ENCODE results near the gene NRTN. TPM values are rescaled to one million over a fixed set of nuclear protein-coding genes. Genes with fewer than 3 reads are reported as not detected.

Gene NRTN
- total RNA-seq, 3 donors from 2014 or later = 0.33 to 0.47 TPM; not detected in 1

GRCh38 chr19:5785423-5785822 is 19.4 kb upstream of the NRTN start:
- DNase-seq = no peak
- Mint-ChIP-seq H3K4me3 (no peak overlapping the region), H3K27me3 (ENCODE audit: low read depth) (no peaks in the 10 kb centered on the region), H3K4me1 (ENCODE audit: low read depth) (peaks cover 5% of the 10 kb centered on the region), H3K36me3 (ENCODE audit: insufficient read depth) (peaks cover 28% of the 10 kb centered on the region), H3K9me3 (no peaks in the 10 kb centered on the region)
- ATAC-seq = no peak

DNA sequence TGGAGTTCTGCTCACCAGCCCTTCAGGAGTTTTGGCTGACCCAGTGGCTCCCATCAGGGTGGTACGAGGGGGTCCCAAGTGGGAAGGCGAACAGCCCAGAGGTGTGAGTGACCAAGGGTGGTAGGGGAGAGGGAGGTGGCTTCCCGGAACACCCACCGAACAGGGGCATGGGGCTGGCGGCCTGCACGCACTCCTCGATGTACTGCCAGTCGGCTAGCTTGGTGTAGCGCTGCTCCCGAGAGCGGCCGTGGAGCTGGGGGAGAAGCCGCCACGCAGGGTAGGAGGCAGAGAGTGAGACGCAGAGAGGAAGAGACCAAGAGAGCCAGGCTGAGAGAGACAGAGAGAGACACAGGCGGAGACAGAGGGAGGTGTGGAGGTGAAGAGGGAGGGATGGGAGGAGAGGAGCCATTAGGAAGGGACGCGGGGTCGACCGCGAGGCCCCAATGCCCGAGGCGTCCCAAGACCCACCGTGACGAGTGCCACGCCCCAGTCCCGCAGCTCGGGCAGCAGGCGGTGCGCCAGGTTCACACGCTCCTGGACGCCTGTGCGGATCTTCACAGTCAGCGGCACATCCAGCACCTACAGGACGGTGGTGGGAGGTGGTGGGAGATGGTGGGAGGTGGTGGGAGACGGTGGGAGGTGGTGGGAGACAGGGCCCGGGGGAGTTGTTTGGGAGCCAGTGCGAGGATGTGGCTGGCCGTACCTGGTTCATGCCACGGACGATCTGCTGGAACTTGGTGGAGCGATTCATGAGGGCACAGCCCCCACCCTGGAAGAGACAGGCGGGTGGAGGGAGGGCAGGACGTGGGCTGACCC is 18.1 kb upstream of the NRTN start:
- Mint-ChIP-seq H3K4me3 (no peak overlapping the region), H3K36me3 (ENCODE audit: insufficient read depth) (peaks cover 32% of the 10 kb centered on the region), H3K9me3 (no peaks in the 10 kb centered on the region), H3K4me1 (ENCODE audit: low read depth) (peaks cover 10% of the 10 kb centered on the region), H3K27me3 (ENCODE audit: low read depth) (no peaks in the 10 kb centered on the region)
- ATAC-seq (no peak), DNase-seq (no peak)

DNA sequence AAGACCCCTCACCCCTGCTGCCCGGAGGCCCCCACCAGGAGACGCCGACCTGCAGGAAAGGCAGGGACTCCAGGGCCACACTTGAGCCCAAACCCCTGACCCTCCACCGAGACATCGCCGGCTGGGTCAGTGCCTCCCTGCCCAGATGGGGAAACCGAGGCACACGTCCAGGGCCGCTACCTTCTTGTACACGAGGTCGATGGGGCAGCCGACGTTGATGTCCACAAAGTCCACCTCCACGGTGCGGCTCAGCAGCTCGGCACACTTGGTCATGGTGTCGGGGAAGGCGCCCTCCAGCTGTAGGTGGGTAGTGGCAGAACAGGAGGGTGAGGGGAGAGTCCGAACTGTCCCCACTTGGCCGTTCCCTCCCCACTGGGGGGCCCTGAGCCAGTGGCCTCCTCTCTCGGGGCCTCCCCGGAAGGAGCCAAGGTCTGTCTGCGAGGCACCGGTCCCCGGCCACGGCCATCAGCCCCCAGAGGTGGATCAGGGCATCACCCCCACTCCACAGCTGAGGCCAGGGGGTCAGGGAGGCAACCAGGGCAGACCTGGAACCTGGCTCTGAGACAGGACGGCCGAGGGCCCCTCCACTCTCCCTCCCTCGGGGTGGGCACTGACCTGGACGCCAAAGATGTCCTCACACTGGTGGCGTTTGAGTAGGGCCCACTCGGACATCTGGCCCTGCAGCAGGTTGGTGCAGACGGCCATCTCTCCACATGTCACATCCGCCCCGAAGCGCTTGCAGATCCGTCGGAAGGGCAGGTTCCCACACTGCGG is 17.3 kb upstream of the NRTN start:
- Mint-ChIP-seq H3K4me3 (no peak overlapping the region), H3K4me1 (ENCODE audit: low read depth) (peaks cover 10% of the 10 kb centered on the region), H3K9me3 (no peaks in the 10 kb centered on the region), H3K27me3 (ENCODE audit: low read depth) (no peaks in the 10 kb centered on the region), H3K36me3 (ENCODE audit: insufficient read depth) (peaks cover 32% of the 10 kb centered on the region)
- DNase-seq = no peak
- no peak for ATAC-seq

- DNase-seq = no peak
- peaks cover 10% of the 10 kb centered on the region for H3K4me1 Mint-ChIP-seq (ENCODE audit: low read depth)
- H3K9me3 Mint-ChIP-seq = no peaks in the 10 kb centered on the region
- H3K27me3 Mint-ChIP-seq (ENCODE audit: low read depth) = peaks cover 1% of the 10 kb centered on the region
- peak overlapping the region; percentile 50 for H3K4me3 Mint-ChIP-seq
- ATAC-seq = no peak
- H3K36me3 Mint-ChIP-seq (ENCODE audit: insufficient read depth) = peaks cover 32% of the 10 kb centered on the region
Observed at GRCh38 chr19:5788422-5788821, 16.4 kb upstream of the NRTN start.

- DNase-seq = no peak
- H3K4me1 Mint-ChIP-seq (ENCODE audit: low read depth) = peaks cover 10% of the 10 kb centered on the region
- H3K36me3 Mint-ChIP-seq (ENCODE audit: insufficient read depth) = peaks cover 31% of the 10 kb centered on the region
- peaks cover 1% of the 10 kb centered on the region for H3K27me3 Mint-ChIP-seq (ENCODE audit: low read depth)
- peak overlapping the region; percentile 100 for H3K4me3 Mint-ChIP-seq
- no peaks in the 10 kb centered on the region for H3K9me3 Mint-ChIP-seq
- ATAC-seq = no peak
Observed at GRCh38 chr19:5789351-5789761, 15.5 kb upstream of the NRTN start.

DNA sequence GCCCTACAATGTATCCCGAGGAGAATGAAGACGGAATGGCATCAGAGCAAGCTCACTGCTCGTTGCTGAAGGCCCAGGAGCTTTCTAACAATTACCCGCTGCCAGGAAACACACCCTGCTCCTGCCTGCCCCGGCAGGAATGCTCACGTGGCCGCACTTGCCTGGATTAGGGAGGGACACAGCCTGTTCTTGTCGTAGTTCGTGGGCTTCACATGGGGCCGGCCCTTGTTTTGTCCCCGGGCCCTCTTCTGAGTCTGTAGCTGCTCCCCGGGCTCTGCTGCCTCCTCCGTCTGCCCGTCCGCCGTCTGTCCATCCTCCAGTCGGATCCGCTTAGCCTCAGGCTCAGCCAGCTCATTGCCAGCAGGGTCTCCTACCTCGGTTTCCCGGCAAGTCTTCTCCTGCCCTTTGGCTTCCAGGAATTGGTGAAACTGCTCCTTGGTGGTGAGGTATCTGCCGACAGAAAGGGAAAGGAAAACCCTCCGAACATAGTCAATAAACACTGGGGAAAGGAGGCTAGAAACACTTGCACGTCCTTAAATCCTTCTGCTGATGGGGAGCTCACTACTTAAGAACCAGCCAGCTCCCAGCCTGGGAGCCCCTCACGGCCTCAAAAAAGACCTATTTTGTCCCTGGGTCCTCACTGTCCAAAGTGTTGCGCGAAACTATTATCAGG is 14.8 kb upstream of the NRTN start:
- Mint-ChIP-seq H3K36me3 (ENCODE audit: insufficient read depth) (peaks cover 31% of the 10 kb centered on the region), H3K4me3 (peak overlapping the region; percentile 100), H3K27me3 (ENCODE audit: low read depth) (peaks cover 1% of the 10 kb centered on the region), H3K4me1 (ENCODE audit: low read depth) (peaks cover 10% of the 10 kb centered on the region), H3K9me3 (no peaks in the 10 kb centered on the region)
- DNase-seq = no peak
- ATAC-seq = no peak

DNA sequence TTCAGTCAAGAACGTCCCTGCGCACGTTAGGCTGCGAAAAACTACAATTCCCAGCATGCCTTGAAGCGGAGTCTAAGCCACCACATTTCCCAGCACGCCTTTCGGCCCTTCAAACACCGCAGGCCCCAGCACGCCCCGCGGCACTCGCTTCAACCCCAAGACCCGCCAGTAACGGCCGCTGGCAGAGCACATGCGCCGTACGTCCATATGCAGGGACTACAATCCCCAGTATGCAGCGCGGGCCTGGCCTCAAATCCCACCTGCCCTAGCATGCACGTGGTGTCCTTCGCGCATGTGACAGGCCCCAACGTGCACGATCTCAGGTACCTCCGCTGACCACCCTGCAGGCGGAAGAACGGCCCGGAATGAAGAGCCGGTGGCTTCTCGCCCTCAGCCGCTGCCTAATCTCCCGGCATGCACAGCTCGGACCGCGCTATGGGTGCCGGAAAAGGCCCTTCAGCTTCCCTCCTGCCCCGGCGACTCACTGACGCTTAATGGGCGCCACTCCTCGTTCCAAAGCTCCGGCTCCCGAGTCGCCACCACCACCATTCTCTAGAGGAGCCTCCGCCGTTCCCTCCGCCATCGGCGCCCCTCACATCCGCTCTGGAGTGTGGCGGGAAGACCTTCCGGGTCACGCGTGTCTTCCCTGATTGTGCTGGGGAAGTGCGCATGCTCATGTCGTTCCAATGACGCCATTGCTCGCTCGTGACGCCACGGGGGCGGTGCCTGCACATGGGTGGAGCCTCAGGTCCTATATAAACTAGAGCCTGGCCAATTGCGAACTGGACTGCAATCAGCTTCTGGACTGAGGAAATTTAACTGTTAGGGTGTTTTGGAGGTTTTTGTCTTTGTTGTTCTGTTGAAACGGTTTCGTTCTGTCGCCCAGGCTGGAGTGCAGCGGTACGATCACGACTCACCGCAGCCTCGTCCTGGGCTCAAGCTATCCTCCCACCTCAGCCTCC is 14.0 kb upstream of the NRTN start, which contains the start of gene DUS3L:
DUS3L (minus strand) TSS at position 605 of the 962 bp plus-strand sequence; CDS start at position 583, 22 bp downstream.
- H3K4me3 Mint-ChIP-seq = peak within 1 kb of the TSS; percentile 100
- H3K27me3 Mint-ChIP-seq (ENCODE audit: low read depth) = peaks cover 1% of the 10 kb centered on the region
- H3K4me1 Mint-ChIP-seq (ENCODE audit: low read depth) = peaks cover 10% of the 10 kb centered on the region
- no peaks in the 10 kb centered on the region for H3K9me3 Mint-ChIP-seq
- ATAC-seq (peak; percentile 96), DNase-seq (peak; percentile 94)
- H3K36me3 Mint-ChIP-seq (ENCODE audit: insufficient read depth) = peaks cover 31% of the 10 kb centered on the region

DNA sequence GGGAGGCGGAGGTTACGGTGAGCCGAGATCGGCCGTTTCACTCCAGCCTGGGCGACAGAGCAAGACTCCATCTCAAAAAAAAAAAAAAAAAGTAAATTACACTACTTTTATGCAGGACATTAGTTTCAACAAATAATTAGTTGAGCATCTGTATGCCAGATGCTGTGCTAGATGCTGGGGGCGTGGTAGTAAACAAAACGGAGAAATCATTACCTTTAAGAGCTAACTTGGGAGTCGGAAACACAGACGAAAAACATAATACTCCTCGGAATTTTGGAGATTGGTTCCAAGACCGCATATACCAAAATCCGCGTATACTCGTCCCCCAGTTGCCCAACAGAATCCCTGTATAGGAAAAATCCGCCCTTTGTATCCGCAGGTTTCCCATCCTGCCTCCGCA is 12.6 kb upstream of the NRTN start:
- peaks cover 21% of the 10 kb centered on the region for H3K36me3 Mint-ChIP-seq (ENCODE audit: insufficient read depth)
- H3K9me3 Mint-ChIP-seq = no peaks in the 10 kb centered on the region
- DNase-seq (no peak), ATAC-seq (no peak)
- H3K4me3 Mint-ChIP-seq = no peak overlapping the region
- peaks cover 10% of the 10 kb centered on the region for H3K4me1 Mint-ChIP-seq (ENCODE audit: low read depth)
- H3K27me3 Mint-ChIP-seq (ENCODE audit: low read depth) = peaks cover 3% of the 10 kb centered on the region

GRCh38 chr19:5793188-5793587 is 11.7 kb upstream of the NRTN start:
- Mint-ChIP-seq H3K27me3 (ENCODE audit: low read depth) (peaks cover 3% of the 10 kb centered on the region), H3K9me3 (no peaks in the 10 kb centered on the region), H3K36me3 (ENCODE audit: insufficient read depth) (peaks cover 18% of the 10 kb centered on the region), H3K4me1 (ENCODE audit: low read depth) (peaks cover 10% of the 10 kb centered on the region), H3K4me3 (no peak overlapping the region)
- ATAC-seq (no peak), DNase-seq (no peak)

DNA sequence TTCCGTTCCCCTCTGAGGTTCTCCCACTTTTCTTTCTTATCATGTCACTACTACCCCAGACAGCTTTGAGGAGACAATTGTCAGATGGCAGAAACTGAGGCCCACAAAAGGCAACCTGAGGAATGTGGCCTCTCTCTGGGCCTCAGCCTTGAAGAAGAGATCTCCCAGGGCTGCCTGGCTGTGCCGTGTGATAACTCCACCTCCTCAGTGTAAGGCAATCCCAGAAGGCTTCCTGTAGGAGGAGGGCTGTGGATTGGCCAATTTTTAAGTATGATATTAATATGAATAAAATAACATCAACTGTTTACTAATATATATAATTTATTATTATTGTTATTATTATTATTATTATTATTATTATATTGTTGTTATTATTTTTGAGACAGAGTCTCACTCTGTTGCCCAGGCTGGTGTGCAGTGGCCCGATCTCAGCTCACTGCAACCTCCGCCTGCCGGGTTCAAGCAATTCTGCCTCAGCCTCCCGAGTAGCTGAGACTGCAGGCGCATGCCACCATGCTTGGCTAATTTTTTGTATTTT is 9.4 kb upstream of the NRTN start:
- no peak overlapping the region for H3K4me3 Mint-ChIP-seq
- no peak for DNase-seq
- peaks cover 4% of the 10 kb centered on the region for H3K36me3 Mint-ChIP-seq (ENCODE audit: insufficient read depth)
- no peaks in the 10 kb centered on the region for H3K9me3 Mint-ChIP-seq
- H3K27me3 Mint-ChIP-seq (ENCODE audit: low read depth) = peaks cover 18% of the 10 kb centered on the region
- no peak for ATAC-seq
- H3K4me1 Mint-ChIP-seq (ENCODE audit: low read depth) = peaks cover 5% of the 10 kb centered on the region

DNA sequence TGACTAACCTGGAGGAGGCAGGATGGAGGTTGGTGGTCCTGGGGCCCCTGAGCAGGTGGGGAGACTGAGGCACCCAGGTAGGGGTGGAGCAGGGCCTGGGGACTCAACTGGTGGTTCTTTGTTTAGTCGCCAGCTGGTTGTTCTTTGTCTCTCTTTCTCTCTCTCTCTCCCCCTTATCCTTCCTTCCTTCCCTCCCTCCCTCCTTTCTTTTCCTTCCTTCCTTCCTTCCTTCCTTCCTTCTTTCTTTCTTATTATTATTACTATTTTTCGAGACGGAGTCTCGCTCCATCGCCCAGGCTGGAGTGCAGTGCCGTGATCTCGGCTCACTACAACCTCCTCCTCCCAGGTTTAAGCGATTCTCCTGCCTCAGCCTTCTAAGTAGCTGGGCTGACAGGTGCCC is 6.6 kb upstream of the NRTN start:
- H3K9me3 Mint-ChIP-seq = no peaks in the 10 kb centered on the region
- H3K4me3 Mint-ChIP-seq = no peak overlapping the region
- DNase-seq = no peak
- H3K36me3 Mint-ChIP-seq (ENCODE audit: insufficient read depth) = no peaks in the 10 kb centered on the region
- ATAC-seq = no peak
- H3K4me1 Mint-ChIP-seq (ENCODE audit: low read depth) = peaks cover 8% of the 10 kb centered on the region
- peaks cover 29% of the 10 kb centered on the region for H3K27me3 Mint-ChIP-seq (ENCODE audit: low read depth)

GRCh38 chr19:5799247-5800241 is 5.3 kb upstream of the NRTN start:
- H3K9me3 Mint-ChIP-seq = no peaks in the 10 kb centered on the region
- H3K4me1 Mint-ChIP-seq (ENCODE audit: low read depth) = peaks cover 20% of the 10 kb centered on the region
- DNase-seq = no peak
- H3K27me3 Mint-ChIP-seq (ENCODE audit: low read depth) = peaks cover 36% of the 10 kb centered on the region
- no peaks in the 10 kb centered on the region for H3K36me3 Mint-ChIP-seq (ENCODE audit: insufficient read depth)
- no peak for ATAC-seq
- no peak overlapping the region for H3K4me3 Mint-ChIP-seq

Data from activated T-cell treated with anti-CD3 and anti-CD28 coated beads, Interleukin-2, amount 50 U/mL, for 4 hours (primary cell).